ENCODE results near the gene FAP. TPM values are rescaled to one million over a fixed set of nuclear protein-coding genes. Genes with fewer than 3 reads are reported as not detected.

Gene FAP
- total RNA-seq, 1 experiment from 2014 or later: not detected

DNA sequence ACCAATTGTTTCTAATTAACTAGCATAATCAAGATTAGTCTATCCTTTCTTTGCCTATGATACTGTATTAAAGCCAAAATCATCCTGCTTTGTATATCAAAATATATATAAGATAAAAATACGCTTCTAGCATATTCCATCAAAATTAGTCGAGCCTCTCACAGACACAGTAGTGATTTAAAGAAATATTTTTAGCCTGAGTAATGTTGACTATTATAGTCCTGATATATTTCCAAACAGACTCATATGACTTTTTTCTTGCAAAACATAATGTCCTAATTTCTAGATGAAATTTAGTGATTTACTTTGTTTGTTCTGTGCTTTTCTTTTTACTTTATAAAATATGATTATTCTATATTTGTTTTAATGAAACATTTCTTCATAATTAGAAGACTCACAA, 30.9 kb downstream of the FAP start (continued):
- TF ChIP-seq ZNF512 (CRISPR knock-in tag; IDR thresholded peaks at IDR 0.05; ENCODE audit: borderline replicate concordance) (no peak), NFE2L1 (CRISPR knock-in tag; IDR thresholded peaks at IDR 0.05) (no peak), ZNF425 (CRISPR knock-in tag; conservative IDR thresholded peaks at IDR 0.05) (no peak), ATF1 (CRISPR knock-in tag; IDR thresholded peaks at IDR 0.05) (no peak), E2F1 (CRISPR knock-in tag; IDR thresholded peaks at IDR 0.05) (no peak), ZNF671 (CRISPR knock-in tag; IDR thresholded peaks at IDR 0.05) (no peak), EMX1 (CRISPR knock-in tag; IDR thresholded peaks at IDR 0.05) (no peak)
- TF ChIP-seq, protein P1, sequence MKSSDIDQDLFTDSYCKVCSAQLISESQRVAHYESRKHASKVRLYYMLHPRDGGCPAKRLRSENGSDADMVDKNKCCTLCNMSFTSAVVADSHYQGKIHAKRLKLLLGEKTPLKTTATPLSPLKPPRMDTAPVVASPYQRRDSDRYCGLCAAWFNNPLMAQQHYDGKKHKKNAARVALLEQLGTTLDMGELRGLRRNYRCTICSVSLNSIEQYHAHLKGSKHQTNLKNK (CRISPR knock-in tag; IDR thresholded peaks at IDR 0.05): no peak

DNA sequence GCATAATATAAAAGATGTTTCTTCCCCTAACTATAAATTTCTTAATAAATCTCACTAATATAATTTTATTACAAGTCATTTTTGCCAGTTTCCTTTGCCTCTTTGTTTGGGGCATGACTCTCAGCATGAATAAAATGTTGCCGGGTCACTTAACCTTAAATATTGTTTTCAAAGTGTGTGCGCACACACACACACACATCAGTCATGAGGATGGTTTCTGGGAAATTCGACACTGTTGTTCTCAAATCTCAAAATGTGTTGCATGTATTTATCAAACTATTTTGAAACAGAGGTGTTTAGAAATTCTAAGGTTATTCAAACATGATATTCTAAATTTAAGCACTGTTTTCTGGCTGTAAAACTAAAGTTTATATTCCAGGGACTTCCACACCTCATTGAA, 31.5 kb downstream of the FAP start:
- Mint-ChIP-seq H3K27ac (no peak overlapping the region), H3K27me3 (ENCODE audit: low read depth) (no peaks in the 10 kb centered on the region), H3K4me3 (no peak overlapping the region), H3K4me1 (no peaks in the 10 kb centered on the region), H3K9me3 (no peaks in the 10 kb centered on the region), H3K36me3 (no peaks in the 10 kb centered on the region)
- ATAC-seq (no peak), DNase-seq (ENCODE audit: low spot score) (no peak)
- CTCF ChIA-PET: no interaction called here
- POLR2A ChIA-PET: no interaction called here
- TF ChIP-seq EMX1 (CRISPR knock-in tag; IDR thresholded peaks at IDR 0.05) (no peak), TCF7 (CRISPR knock-in tag; IDR thresholded peaks at IDR 0.05; ENCODE audit: low read depth) (no peak), AR (CRISPR knock-in tag; IDR thresholded peaks at IDR 0.05) (no peak), CDX4 (CRISPR knock-in tag; IDR thresholded peaks at IDR 0.05; ENCODE audit: borderline replicate concordance) (no peak), HMGA2 (CRISPR knock-in tag; IDR thresholded peaks at IDR 0.05) (no peak), ATF1 (CRISPR knock-in tag; IDR thresholded peaks at IDR 0.05) (no peak), SMAD3 (CRISPR knock-in tag; IDR thresholded peaks at IDR 0.05; ENCODE audit: borderline replicate concordance) (no peak), NR3C1 (CRISPR knock-in tag; conservative IDR thresholded peaks at IDR 0.05; ENCODE audit: low read depth) (no peak), ATF2 (CRISPR knock-in tag; IDR thresholded peaks at IDR 0.05; ENCODE audit: borderline replicate concordance, low read depth) (no peak), GABPB1 (CRISPR knock-in tag; IDR thresholded peaks at IDR 0.05) (no peak), KAT7 (CRISPR knock-in tag; IDR thresholded peaks at IDR 0.05; ENCODE audit: borderline replicate concordance) (no peak), IRF1 (CRISPR knock-in tag; IDR thresholded peaks at IDR 0.05) (no peak)
- TF ChIP-seq, protein P2, sequence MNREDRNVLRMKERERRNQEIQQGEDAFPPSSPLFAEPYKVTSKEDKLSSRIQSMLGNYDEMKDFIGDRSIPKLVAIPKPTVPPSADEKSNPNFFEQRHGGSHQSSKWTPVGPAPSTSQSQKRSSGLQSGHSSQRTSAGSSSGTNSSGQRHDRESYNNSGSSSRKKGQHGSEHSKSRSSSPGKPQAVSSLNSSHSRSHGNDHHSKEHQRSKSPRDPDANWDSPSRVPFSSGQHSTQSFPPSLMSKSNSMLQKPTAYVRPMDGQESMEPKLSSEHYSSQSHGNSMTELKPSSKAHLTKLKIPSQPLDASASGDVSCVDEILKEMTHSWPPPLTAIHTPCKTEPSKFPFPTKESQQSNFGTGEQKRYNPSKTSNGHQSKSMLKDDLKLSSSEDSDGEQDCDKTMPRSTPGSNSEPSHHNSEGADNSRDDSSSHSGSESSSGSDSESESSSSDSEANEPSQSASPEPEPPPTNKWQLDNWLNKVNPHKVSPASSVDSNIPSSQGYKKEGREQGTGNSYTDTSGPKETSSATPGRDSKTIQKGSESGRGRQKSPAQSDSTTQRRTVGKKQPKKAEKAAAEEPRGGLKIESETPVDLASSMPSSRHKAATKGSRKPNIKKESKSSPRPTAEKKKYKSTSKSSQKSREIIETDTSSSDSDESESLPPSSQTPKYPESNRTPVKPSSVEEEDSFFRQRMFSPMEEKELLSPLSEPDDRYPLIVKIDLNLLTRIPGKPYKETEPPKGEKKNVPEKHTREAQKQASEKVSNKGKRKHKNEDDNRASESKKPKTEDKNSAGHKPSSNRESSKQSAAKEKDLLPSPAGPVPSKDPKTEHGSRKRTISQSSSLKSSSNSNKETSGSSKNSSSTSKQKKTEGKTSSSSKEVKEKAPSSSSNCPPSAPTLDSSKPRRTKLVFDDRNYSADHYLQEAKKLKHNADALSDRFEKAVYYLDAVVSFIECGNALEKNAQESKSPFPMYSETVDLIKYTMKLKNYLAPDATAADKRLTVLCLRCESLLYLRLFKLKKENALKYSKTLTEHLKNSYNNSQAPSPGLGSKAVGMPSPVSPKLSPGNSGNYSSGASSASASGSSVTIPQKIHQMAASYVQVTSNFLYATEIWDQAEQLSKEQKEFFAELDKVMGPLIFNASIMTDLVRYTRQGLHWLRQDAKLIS (CRISPR knock-in tag; IDR thresholded peaks at IDR 0.05; ENCODE audit: borderline replicate concordance): no peak
- TF ChIP-seq, protein P3, sequence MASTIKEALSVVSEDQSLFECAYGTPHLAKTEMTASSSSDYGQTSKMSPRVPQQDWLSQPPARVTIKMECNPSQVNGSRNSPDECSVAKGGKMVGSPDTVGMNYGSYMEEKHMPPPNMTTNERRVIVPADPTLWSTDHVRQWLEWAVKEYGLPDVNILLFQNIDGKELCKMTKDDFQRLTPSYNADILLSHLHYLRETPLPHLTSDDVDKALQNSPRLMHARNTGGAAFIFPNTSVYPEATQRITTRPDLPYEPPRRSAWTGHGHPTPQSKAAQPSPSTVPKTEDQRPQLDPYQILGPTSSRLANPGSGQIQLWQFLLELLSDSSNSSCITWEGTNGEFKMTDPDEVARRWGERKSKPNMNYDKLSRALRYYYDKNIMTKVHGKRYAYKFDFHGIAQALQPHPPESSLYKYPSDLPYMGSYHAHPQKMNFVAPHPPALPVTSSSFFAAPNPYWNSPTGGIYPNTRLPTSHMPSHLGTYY (CRISPR knock-in tag; IDR thresholded peaks at IDR 0.05): no peak

All from WTC11 (cell line).